ENCODE data around the gene PXMP2. TPM values are rescaled to one million over a fixed set of nuclear protein-coding genes. Genes with fewer than 3 reads are reported as not detected.

PXMP2 gene
- total RNA-seq, 4 donors from 2014 or later: 22.6 to 91.4 (median 31.9) TPM

GRCh38 chr12:132642846-132643835, 44.2 kb upstream of the PXMP2 start:
- DNase-seq (ENCODE audit: low spot score): no peak
- no peak for ATAC-seq (ENCODE audit: low FRiP score)
- no peak for TF ChIP-seq CTCF (IDR thresholded peaks at IDR 0.05)

GRCh38 chr12:132646850-132647249, 40.5 kb upstream of the PXMP2 start:
- no peak for DNase-seq (ENCODE audit: low spot score)

GRCh38 chr12:132647858-132648257, 39.5 kb upstream of the PXMP2 start:
- no peak for ATAC-seq (ENCODE audit: low FRiP score)
- no peak for TF ChIP-seq CTCF (IDR thresholded peaks at IDR 0.05)
- DNase-seq (ENCODE audit: low spot score): no peak

More at GRCh38 chr12:132646850-132647249, 40.5 kb upstream of the PXMP2 start:
- ATAC-seq (ENCODE audit: low FRiP score): no peak
- no peak for TF ChIP-seq CTCF (IDR thresholded peaks at IDR 0.05)

- TF ChIP-seq CTCF (IDR thresholded peaks at IDR 0.05): no peak
- no peak for ATAC-seq (ENCODE audit: low FRiP score)
- no peak for DNase-seq (ENCODE audit: low spot score)
Observed at GRCh38 chr12:132648616-132649225, 38.7 kb upstream of the PXMP2 start.

GRCh38 chr12:132649226-132649945, 38.0 kb upstream of the PXMP2 start:
- DNase-seq (ENCODE audit: low spot score) (no peak), ATAC-seq (ENCODE audit: low FRiP score) (no peak)
- no peak for TF ChIP-seq CTCF (IDR thresholded peaks at IDR 0.05)

- ATAC-seq (ENCODE audit: low FRiP score) (no peak), DNase-seq (ENCODE audit: low spot score) (no peak)
- no peak for TF ChIP-seq CTCF (IDR thresholded peaks at IDR 0.05)
Observed at GRCh38 chr12:132651444-132652100, 35.8 kb upstream of the PXMP2 start.
